ENCODE measurements around the gene BCO2.

DNA sequence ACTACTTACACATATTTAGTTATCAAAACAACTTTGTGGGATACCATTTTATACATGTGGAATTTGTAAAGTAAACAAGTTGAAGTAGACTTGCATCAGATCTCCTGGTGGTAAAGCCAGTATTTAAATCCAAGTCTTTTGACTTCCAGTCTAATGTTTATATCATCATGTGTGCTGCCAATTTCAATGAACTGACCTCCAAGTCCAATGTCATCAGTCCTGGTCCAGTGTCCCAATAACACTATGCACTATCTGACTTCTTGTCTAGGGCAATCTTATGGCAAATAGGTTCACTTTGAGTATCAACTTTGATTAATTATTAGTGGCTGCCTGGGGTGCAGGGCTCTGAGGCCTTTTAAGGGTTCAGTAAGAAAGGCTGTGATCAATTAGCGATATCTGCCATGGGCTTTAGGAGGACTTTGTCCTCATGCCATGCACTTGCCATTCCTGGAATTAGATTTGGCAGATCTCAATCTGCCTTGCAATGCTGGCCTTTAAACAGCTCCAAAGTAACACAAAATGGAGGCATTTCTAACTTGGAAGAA lies 41.3 kb downstream of the BCO2 start:
- no peak for TF ChIP-seq CTCF (IDR thresholded peaks at IDR 0.05 in 4 of 5, conservative IDR thresholded peaks at IDR 0.05 in 1 of 5)
- TF ChIP-seq POLR2A (IDR thresholded peaks at IDR 0.05): no peak
